ENCODE results near the gene MBNL1. TPM values are rescaled to one million over a fixed set of nuclear protein-coding genes. Genes with fewer than 3 reads are reported as not detected.

The MBNL1 gene
- total RNA-seq, 2 donors from 2014 or later = 1.3 to 4.9 TPM

DNA sequence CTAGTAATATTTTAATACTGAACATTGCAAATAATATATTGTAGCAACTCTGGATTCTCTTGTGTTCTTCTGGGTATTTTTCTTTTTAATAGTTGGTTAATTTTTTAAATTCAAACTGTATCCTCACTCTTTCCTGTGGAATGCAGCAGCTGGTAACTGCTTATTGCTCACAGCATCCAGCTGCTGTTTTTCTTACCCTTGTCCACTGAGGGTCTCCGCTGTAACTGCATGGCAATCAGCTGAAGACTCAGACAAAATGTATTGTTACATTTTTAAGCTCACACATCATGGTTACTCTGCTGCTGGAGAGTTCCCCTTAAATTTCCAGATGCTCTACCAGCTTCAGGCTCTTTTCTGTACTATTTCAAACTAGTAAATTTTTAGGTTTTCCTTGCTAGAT, 227.6 kb downstream of the MBNL1 start:
- H3K4me3 Mint-ChIP-seq = no peak overlapping the region
- no peak overlapping the region for H3K9ac ChIP-seq (ENCODE audit: extremely low read depth, low read length, poor library complexity, severe bottlenecking)
- WGBS, 2 experiments (ENCODE audit: insufficient coverage in 1 of 2, insufficient read length in 1 of 2) = 90 to 100% methylated on average over 1 of the region's 1 CpG

DNA sequence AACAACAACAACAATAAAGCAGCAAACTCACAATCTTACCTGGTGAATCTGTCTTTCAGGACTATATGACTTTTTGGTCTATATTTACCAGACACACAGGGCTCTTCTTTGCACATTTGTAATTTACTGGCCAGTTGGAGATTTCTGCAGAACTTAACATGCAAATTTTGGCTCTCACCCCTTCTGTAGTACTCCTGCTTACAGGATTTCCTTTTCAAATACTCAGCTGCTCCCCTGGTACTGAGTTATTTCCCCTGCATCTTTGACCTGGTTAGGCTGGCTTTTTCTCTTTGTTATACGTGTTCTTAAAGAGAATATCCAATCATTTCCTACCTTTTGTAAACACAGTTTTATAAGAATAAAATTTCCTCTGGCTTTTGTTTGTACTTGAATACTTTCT, 228.0 kb downstream of the MBNL1 start:
- Histone ChIP-seq H3K9me3 (ENCODE audit: control insufficient read depth, low read length) (peaks cover 14% of the 10 kb centered on the region), H3K4me1 (ENCODE audit: control insufficient read depth, insufficient read depth, low read length) (no peaks in the 10 kb centered on the region), H3K9ac (ENCODE audit: extremely low read depth, low read length, poor library complexity, severe bottlenecking) (no peak overlapping the region), H3K4me3 (ENCODE audit: low read length) (no peak overlapping the region), H3K27me3 (ENCODE audit: control insufficient read depth, insufficient read depth, low read length, poor library complexity, severe bottlenecking) (no peaks in the 10 kb centered on the region), H3K27ac (ENCODE audit: low read depth, low read length) (no peak overlapping the region), H3K36me3 (ENCODE audit: control insufficient read depth, insufficient read depth, low read length) (no peaks in the 10 kb centered on the region)
- H3K27me3 Mint-ChIP-seq (ENCODE audit: insufficient read depth) = no peaks in the 10 kb centered on the region
- H3K27ac Mint-ChIP-seq = no peak overlapping the region
- peaks cover 2% of the 10 kb centered on the region for H3K36me3 Mint-ChIP-seq (ENCODE audit: low read depth)
- no peak for DNase-seq
- H3K9me3 Mint-ChIP-seq = peaks cover 9% of the 10 kb centered on the region
- H3K4me3 Mint-ChIP-seq = no peak overlapping the region
- TF ChIP-seq, protein P1, sequence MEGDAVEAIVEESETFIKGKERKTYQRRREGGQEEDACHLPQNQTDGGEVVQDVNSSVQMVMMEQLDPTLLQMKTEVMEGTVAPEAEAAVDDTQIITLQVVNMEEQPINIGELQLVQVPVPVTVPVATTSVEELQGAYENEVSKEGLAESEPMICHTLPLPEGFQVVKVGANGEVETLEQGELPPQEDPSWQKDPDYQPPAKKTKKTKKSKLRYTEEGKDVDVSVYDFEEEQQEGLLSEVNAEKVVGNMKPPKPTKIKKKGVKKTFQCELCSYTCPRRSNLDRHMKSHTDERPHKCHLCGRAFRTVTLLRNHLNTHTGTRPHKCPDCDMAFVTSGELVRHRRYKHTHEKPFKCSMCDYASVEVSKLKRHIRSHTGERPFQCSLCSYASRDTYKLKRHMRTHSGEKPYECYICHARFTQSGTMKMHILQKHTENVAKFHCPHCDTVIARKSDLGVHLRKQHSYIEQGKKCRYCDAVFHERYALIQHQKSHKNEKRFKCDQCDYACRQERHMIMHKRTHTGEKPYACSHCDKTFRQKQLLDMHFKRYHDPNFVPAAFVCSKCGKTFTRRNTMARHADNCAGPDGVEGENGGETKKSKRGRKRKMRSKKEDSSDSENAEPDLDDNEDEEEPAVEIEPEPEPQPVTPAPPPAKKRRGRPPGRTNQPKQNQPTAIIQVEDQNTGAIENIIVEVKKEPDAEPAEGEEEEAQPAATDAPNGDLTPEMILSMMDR (conservative IDR thresholded peaks at IDR 0.05) = no peak
- WGBS, 2 experiments (ENCODE audit: insufficient coverage in 1 of 2, insufficient read length in 1 of 2) = 56 to 60% methylated on average over 1 of the region's 1 CpG
- peaks cover 18% of the 10 kb centered on the region for H3K4me1 Mint-ChIP-seq

More for the DNA sequence above, 227.6 kb downstream of the MBNL1 start:
- Mint-ChIP-seq H3K36me3 (ENCODE audit: low read depth) (peaks cover 2% of the 10 kb centered on the region), H3K9me3 (peaks cover 5% of the 10 kb centered on the region), H3K27me3 (ENCODE audit: insufficient read depth) (no peaks in the 10 kb centered on the region), H3K27ac (no peak overlapping the region), H3K4me1 (peaks cover 18% of the 10 kb centered on the region)
- no peaks in the 10 kb centered on the region for H3K4me1 ChIP-seq (ENCODE audit: control insufficient read depth, insufficient read depth, low read length)
- TF ChIP-seq, protein P1 (conservative IDR thresholded peaks at IDR 0.05) = no peak
- no peaks in the 10 kb centered on the region for H3K36me3 ChIP-seq (ENCODE audit: control insufficient read depth, insufficient read depth, low read length)
- no peaks in the 10 kb centered on the region for H3K27me3 ChIP-seq (ENCODE audit: control insufficient read depth, insufficient read depth, low read length, poor library complexity, severe bottlenecking)
- H3K9me3 ChIP-seq (ENCODE audit: control insufficient read depth, low read length) = peaks cover 10% of the 10 kb centered on the region
- no peak overlapping the region for H3K4me3 ChIP-seq (ENCODE audit: low read length)
- no peak for DNase-seq
- no peak overlapping the region for H3K27ac ChIP-seq (ENCODE audit: low read depth, low read length)

DNA sequence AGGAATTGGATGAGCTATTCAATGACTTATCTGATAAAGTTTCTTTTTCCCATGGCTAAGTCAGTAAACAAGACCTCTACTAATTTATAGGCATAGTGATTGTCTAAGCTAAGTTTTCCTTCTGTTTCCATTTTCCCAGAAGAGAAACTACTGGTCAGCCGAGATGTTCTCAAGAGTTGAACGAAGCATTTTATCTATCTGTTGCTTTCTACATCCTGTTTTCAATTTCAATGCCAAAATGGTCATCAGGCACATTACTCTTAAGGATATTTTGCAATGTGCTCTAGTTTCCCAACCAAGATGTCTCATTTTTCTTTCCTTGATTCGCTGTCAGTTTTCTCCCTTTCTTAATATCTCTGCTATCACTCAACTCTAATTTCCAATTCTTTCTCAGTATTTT, 228.7 kb downstream of the MBNL1 start:
- H3K4me3 Mint-ChIP-seq = no peak overlapping the region
- no peak for DNase-seq
- peaks cover 18% of the 10 kb centered on the region for H3K4me1 Mint-ChIP-seq
- no peak overlapping the region for H3K9ac ChIP-seq (ENCODE audit: extremely low read depth, low read length, poor library complexity, severe bottlenecking)
- no peaks in the 10 kb centered on the region for H3K27me3 ChIP-seq (ENCODE audit: control insufficient read depth, insufficient read depth, low read length, poor library complexity, severe bottlenecking)
- peaks cover 21% of the 10 kb centered on the region for H3K9me3 ChIP-seq (ENCODE audit: control insufficient read depth, low read length)
- peaks cover 16% of the 10 kb centered on the region for H3K9me3 Mint-ChIP-seq
- no peak overlapping the region for H3K4me3 ChIP-seq (ENCODE audit: low read length)
- H3K36me3 ChIP-seq (ENCODE audit: control insufficient read depth, insufficient read depth, low read length) = no peaks in the 10 kb centered on the region
- TF ChIP-seq, protein P1 (conservative IDR thresholded peaks at IDR 0.05) = no peak
- peaks cover 2% of the 10 kb centered on the region for H3K36me3 Mint-ChIP-seq (ENCODE audit: low read depth)
- no peak overlapping the region for H3K27ac ChIP-seq (ENCODE audit: low read depth, low read length)
- H3K4me1 ChIP-seq (ENCODE audit: control insufficient read depth, insufficient read depth, low read length) = no peaks in the 10 kb centered on the region
- H3K27me3 Mint-ChIP-seq (ENCODE audit: insufficient read depth) = no peaks in the 10 kb centered on the region
- 63 to 80% methylated on average over 3 of the region's 3 CpGs for WGBS, 2 experiments (ENCODE audit: insufficient coverage in 1 of 2, insufficient read length in 1 of 2)
- no peak overlapping the region for H3K27ac Mint-ChIP-seq
